Keratinocyte (primary cell): ENCODE measurements around the gene CRADD. TPM values are rescaled to one million over a fixed set of nuclear protein-coding genes. Genes with fewer than 3 reads are reported as not detected.
"Not testable (repeated sequence)": the region's sequence is repeated elsewhere in the genome, so short reads cannot be mapped to it uniquely, and the experiment has no call there.

Experiments
- DNase-seq: peaks from one replicate; pipeline ENCODE4 v3.0.0-alpha.2; 2011; ENCODE audit warnings: low read depth, missing footprints, low spot score
- FAIRE-seq: peaks from 2 replicates; lab custom pipeline; 2011; peaks lifted over from hg19 to GRCh38; lab: Jason Lieb, UNC
- H2AFZ ChIP-seq: 2 replicates; pipeline ENCODE4 v1.6.0; 2012; ENCODE audit warnings: low read length, control low read depth, inconsistent platforms; ENCODE audit not compliant: control insufficient read depth
- H3K27ac ChIP-seq: 2 replicates; pipeline ENCODE4 v1.5.1; 2011; ENCODE audit warnings: low read length; ENCODE audit not compliant: control insufficient read depth, insufficient read depth
- H3K27me3 ChIP-seq: 3 replicates; pipeline ENCODE4 v1.6.0; 2011; ENCODE audit warnings: low read length; ENCODE audit not compliant: control insufficient read depth, insufficient read depth; ENCODE audit errors: extremely low read depth
- H3K36me3 ChIP-seq, 2 experiments: 2 replicates in 1 of 2; 3 replicates in 1 of 2; pipeline ENCODE4 v1.5.1; 2011; ENCODE audit warnings: low read length in 2 of 2, mild to moderate bottlenecking in 1 of 2; ENCODE audit not compliant: control insufficient read depth in 2 of 2, insufficient read depth in 2 of 2; ENCODE audit errors: extremely low read depth in 1 of 2
- H3K4me1 ChIP-seq: 3 replicates; pipeline ENCODE4 v1.5.1; 2011; ENCODE audit warnings: low read length; ENCODE audit not compliant: control insufficient read depth, insufficient read depth; ENCODE audit errors: extremely low read depth
- H3K4me2 ChIP-seq: 3 replicates; pipeline ENCODE4 v1.6.0; 2011; ENCODE audit warnings: low read depth, low read length; ENCODE audit not compliant: control insufficient read depth, insufficient read depth; ENCODE audit errors: extremely low read depth
- H3K4me3 ChIP-seq, 3 experiments: fragments of 200-600 bp in 1 of 3; sonication (generic) in 1 of 3; 2 replicates in 2 of 3; 3 replicates in 1 of 3; pipeline ENCODE4 v1.5.1; 2011 to 2016; ENCODE audit warnings: low read length in 3 of 3, mild to moderate bottlenecking in 3 of 3, control low read depth in 2 of 3, inconsistent platforms in 1 of 3, low read depth in 1 of 3, mixed read lengths in 1 of 3, mixed run types in 1 of 3, moderate library complexity in 1 of 3; ENCODE audit not compliant: control insufficient read depth in 2 of 3, insufficient read depth in 2 of 3; ENCODE audit errors: extremely low read depth in 1 of 3
- H3K79me2 ChIP-seq: 2 replicates; pipeline ENCODE4 v1.6.0; 2012; ENCODE audit warnings: low read length; ENCODE audit not compliant: control insufficient read depth, insufficient read depth
- H3K9ac ChIP-seq: 3 replicates; pipeline ENCODE4 v1.6.0; 2011; ENCODE audit warnings: low read length; ENCODE audit not compliant: control insufficient read depth, insufficient read depth; ENCODE audit errors: extremely low read depth
- H3K9me1 ChIP-seq: 3 replicates; pipeline ENCODE4 v1.6.0; 2011; ENCODE audit warnings: low read length; ENCODE audit not compliant: control insufficient read depth, insufficient read depth; ENCODE audit errors: extremely low read depth
- H3K9me3 ChIP-seq: 2 replicates; pipeline ENCODE4 v1.5.1; 2012; ENCODE audit warnings: low read depth, low read length; ENCODE audit not compliant: control insufficient read depth
- H4K20me1 ChIP-seq: 3 replicates; pipeline ENCODE4 v1.6.0; 2011; ENCODE audit warnings: low read length; ENCODE audit not compliant: control insufficient read depth, insufficient read depth; ENCODE audit errors: extremely low read depth
- CTCF ChIP-seq, 3 experiments: IDR thresholded peaks in 1 of 3; conservative IDR thresholded peaks in 1 of 3; optimal IDR thresholded peaks in 1 of 3; 2 replicates in 2 of 3; 3 replicates in 1 of 3; pipeline versions ENCODE3 to v1.5.1; 2011; ENCODE audit warnings: low read length in 3 of 3, mild to moderate bottlenecking in 3 of 3, moderate library complexity in 2 of 3, control low read depth in 1 of 3, inconsistent platforms in 1 of 3; ENCODE audit not compliant: insufficient read depth in 2 of 3; ENCODE audit errors: extremely low read depth in 1 of 3
- EZH2 ChIP-seq: IDR thresholded peaks from one replicate; pipeline ENCODE4 v1.6.1; 2012; ENCODE audit warnings: inconsistent platforms, mild to moderate bottlenecking, low read length, moderate library complexity
- dilution Hi-C: fragments of 300-500 bp; cut with MboI; formaldehyde crosslinking; loops from one replicate; pipeline ENCODE4 v1.7.0; 2020; ENCODE audit warnings: low sequenced_read_pairs; ENCODE audit not compliant: extremely low pct_ligation_motif_present
- polyA plus RNA-seq, 5 experiments: library from polyadenylated mRNA; depleted of rRNA in 3 of 5; stranded (reverse) in 3 of 5; stranded (forward) in 1 of 5; unstranded in 1 of 5; fragments of >200 nt; gene quantifications; 1 replicate in 1 of 5; 2 replicates in 3 of 5; 3 replicates in 1 of 5; pipeline versions ENCODE4 v1.2.1 to v1.2.3, GENCODE V29; 2011 to 2012; ENCODE audit warnings: missing spikeins in 2 of 5, low read depth in 1 of 5, low replicate concordance in 1 of 5

CRADD gene
- polyA plus RNA-seq, 1 donor (not counting 4 experiments of a cell fraction or from before 2014, with no cell fraction given), result 11.2 TPM

GRCh38 chr12:93796729-93797128 lies 119.6 kb downstream of the CRADD start:
- DNase-seq (no peak), FAIRE-seq (no peak)
- Histone ChIP-seq H4K20me1 (no peaks in the 10 kb centered on the region), H3K36me3 (no peaks in the 10 kb centered on the region), H3K9me1 (no peaks in the 10 kb centered on the region), H3K27ac (no peak overlapping the region), H3K4me3 (no peak overlapping the region), H3K4me2 (no peak overlapping the region), H2AFZ (no peak overlapping the region), H3K79me2 (no peaks in the 10 kb centered on the region), H3K27me3 (no peaks in the 10 kb centered on the region), H3K4me1 (peaks cover 12% of the 10 kb centered on the region), H3K9me3 (no peaks in the 10 kb centered on the region), H3K9ac (no peak overlapping the region)
- TF ChIP-seq CTCF (optimal IDR thresholded peaks at IDR 0.05 in 1 of 3, IDR thresholded peaks at IDR 0.05 in 1 of 3, conservative IDR thresholded peaks at IDR 0.05 in 1 of 3; ENCODE audit: extremely low read depth in 1 of 3, insufficient read depth in 2 of 3, low read length in 3 of 3) (no peak), EZH2 (no peak)
- dilution Hi-C loops, result no loop called here

- H3K36me3 ChIP-seq, result no peaks in the 10 kb centered on the region
- no peak overlapping the region for H3K4me3 ChIP-seq
- H3K27me3 ChIP-seq, result no peaks in the 10 kb centered on the region
- peak overlapping the region; percentile 19 for H2AFZ ChIP-seq
- H3K4me2 ChIP-seq, result no peak overlapping the region
- H3K9ac ChIP-seq, result no peak overlapping the region
- no peaks in the 10 kb centered on the region for H3K9me3 ChIP-seq
- no peaks in the 10 kb centered on the region for H3K79me2 ChIP-seq
- DNase-seq (no peak), FAIRE-seq (no peak)
- TF ChIP-seq EZH2 (no peak), CTCF (optimal IDR thresholded peaks at IDR 0.05 in 1 of 3, IDR thresholded peaks at IDR 0.05 in 1 of 3, conservative IDR thresholded peaks at IDR 0.05 in 1 of 3; ENCODE audit: extremely low read depth in 1 of 3, insufficient read depth in 2 of 3, low read length in 3 of 3) (no peak)
- H4K20me1 ChIP-seq, result no peaks in the 10 kb centered on the region
- dilution Hi-C loops, result no loop called here
- no peaks in the 10 kb centered on the region for H3K9me1 ChIP-seq
- H3K4me1 ChIP-seq, result peaks cover 25% of the 10 kb centered on the region
- no peak overlapping the region for H3K27ac ChIP-seq
Measured at GRCh38 chr12:93798279-93799151, 121.3 kb downstream of the CRADD start.

- DNase-seq, H3K27ac ChIP-seq, H3K36me3 ChIP-seq, dilution Hi-C loops, H2AFZ ChIP-seq, H3K27me3 ChIP-seq, FAIRE-seq, H4K20me1 ChIP-seq, H3K9me3 ChIP-seq, H3K4me2 ChIP-seq, H3K4me3 ChIP-seq, H3K79me2 ChIP-seq, H3K9me1 ChIP-seq, H3K9ac ChIP-seq: not testable (repeated sequence)
- H3K4me1 ChIP-seq, result peaks cover 47% of the 10 kb centered on the region
Measured at GRCh38 chr12:93801666-93802065, 124.5 kb downstream of the CRADD start.
